Endothelial cell (in vitro differentiated cells): Measurements from ENCODE around the gene BTLA. TPM values are rescaled to one million over a fixed set of nuclear protein-coding genes. Genes with fewer than 3 reads are reported as not detected.

ENCODE experiments used
- DNase-seq: peaks from one replicate; pipeline ENCODE4 v3.0.0; 2021; ENCODE audit warnings: low spot score
- H3K27ac Mint-ChIP-seq: one replicate; pipeline ENCODE4 v1.8.0; 2021; ENCODE audit warnings: mixed read lengths, inconsistent platforms; ENCODE audit not compliant: unreplicated experiment
- H3K27me3 Mint-ChIP-seq: one replicate; pipeline ENCODE4 v1.8.0; 2021; ENCODE audit warnings: mild to moderate bottlenecking, moderate library complexity, mixed read lengths, inconsistent platforms; ENCODE audit not compliant: unreplicated experiment
- H3K36me3 Mint-ChIP-seq: one replicate; pipeline ENCODE4 v1.8.0; 2021; ENCODE audit warnings: mild to moderate bottlenecking, low read depth, mixed read lengths, inconsistent platforms; ENCODE audit not compliant: unreplicated experiment
- H3K4me1 Mint-ChIP-seq: one replicate; pipeline ENCODE4 v1.8.0; 2021; ENCODE audit warnings: mild to moderate bottlenecking, mixed read lengths, inconsistent platforms; ENCODE audit not compliant: unreplicated experiment
- H3K4me3 Mint-ChIP-seq: one replicate; pipeline ENCODE4 v1.8.0; 2021; ENCODE audit warnings: mild to moderate bottlenecking, mixed read lengths, inconsistent platforms; ENCODE audit not compliant: unreplicated experiment
- H3K9me3 Mint-ChIP-seq: one replicate; pipeline ENCODE4 v1.8.0; 2021; ENCODE audit warnings: mixed read lengths, inconsistent platforms; ENCODE audit not compliant: unreplicated experiment
- CTCF ChIP-seq: fragments of 200-600 bp; sonication (generic); IDR thresholded peaks from one replicate; pipeline ENCODE4 v1.5.0; 2021; ENCODE audit warnings: antibody characterized with exemption; ENCODE audit not compliant: unreplicated experiment
- total RNA-seq: library from RNA; stranded (reverse); fragmentation: NEBNext Ultra II Directional; extraction: Animal tissue kit (Norgen Biotek cat#: 25700); gene quantifications from one replicate; pipeline ENCODE4 v1.2.1, GENCODE V29; 2021; ENCODE audit not compliant: unreplicated experiment

Gene BTLA
- total RNA-seq, 1 donor from 2014 or later: not detected

GRCh38 chr3:112491373-112491772 lies 7.9 kb downstream of the BTLA start:
- H3K4me1 Mint-ChIP-seq: peaks cover 9% of the 10 kb centered on the region
- no peaks in the 10 kb centered on the region for H3K27me3 Mint-ChIP-seq
- no peak overlapping the region for H3K4me3 Mint-ChIP-seq
- H3K9me3 Mint-ChIP-seq: no peaks in the 10 kb centered on the region
- H3K27ac Mint-ChIP-seq: no peak overlapping the region
- no peak for DNase-seq
- no peaks in the 10 kb centered on the region for H3K36me3 Mint-ChIP-seq
- TF ChIP-seq CTCF: no peak

GRCh38 chr3:112489674-112490479 lies 9.4 kb downstream of the BTLA start:
- H3K27ac Mint-ChIP-seq: peak overlapping the region; percentile 65
- no peaks in the 10 kb centered on the region for H3K36me3 Mint-ChIP-seq
- TF ChIP-seq CTCF: no peak
- no peaks in the 10 kb centered on the region for H3K27me3 Mint-ChIP-seq
- DNase-seq: no peak
- H3K9me3 Mint-ChIP-seq: no peaks in the 10 kb centered on the region
- peaks cover 9% of the 10 kb centered on the region for H3K4me1 Mint-ChIP-seq
- H3K4me3 Mint-ChIP-seq: no peak overlapping the region

GRCh38 chr3:112486811-112487505 lies 12.3 kb downstream of the BTLA start:
- TF ChIP-seq CTCF: no peak
- Mint-ChIP-seq H3K4me3 (no peak overlapping the region), H3K36me3 (no peaks in the 10 kb centered on the region), H3K27me3 (peaks cover 1% of the 10 kb centered on the region), H3K4me1 (peaks cover 9% of the 10 kb centered on the region), H3K9me3 (no peaks in the 10 kb centered on the region), H3K27ac (no peak overlapping the region)
- no peak for DNase-seq

- Mint-ChIP-seq H3K4me1 (peaks cover under 1% of the 10 kb centered on the region), H3K27ac (no peak overlapping the region), H3K36me3 (no peaks in the 10 kb centered on the region), H3K27me3 (peaks cover 1% of the 10 kb centered on the region), H3K4me3 (no peak overlapping the region), H3K9me3 (no peaks in the 10 kb centered on the region)
- no peak for TF ChIP-seq CTCF
- DNase-seq: no peak
Observed at GRCh38 chr3:112484352-112484751, 14.9 kb downstream of the BTLA start.

GRCh38 chr3:112482675-112483074 lies 16.6 kb downstream of the BTLA start:
- Mint-ChIP-seq H3K27ac (no peak overlapping the region), H3K4me1 (no peaks in the 10 kb centered on the region), H3K4me3 (no peak overlapping the region), H3K36me3 (no peaks in the 10 kb centered on the region), H3K27me3 (peaks cover 1% of the 10 kb centered on the region), H3K9me3 (no peaks in the 10 kb centered on the region)
- TF ChIP-seq CTCF: no peak
- DNase-seq: no peak
